ENCODE measurements around the gene CHMP6. TPM values are rescaled to one million over a fixed set of nuclear protein-coding genes. Genes with fewer than 3 reads are reported as not detected.

The CHMP6 gene
- polyA plus RNA-seq, 1 donor from 2014 or later = 35.1 TPM

GRCh38 chr17:81018044-81018802, 26.6 kb downstream of the CHMP6 start:
- no peak for TF ChIP-seq EP300 (conservative IDR thresholded peaks at IDR 0.05; ENCODE audit: poor library complexity, severe bottlenecking)
- TF ChIP-seq TAF1 (IDR thresholded peaks at IDR 0.05; ENCODE audit: low read depth) = no peak
- TF ChIP-seq MXI1 (conservative IDR thresholded peaks at IDR 0.05; ENCODE audit: poor library complexity, severe bottlenecking) = no peak
- no peak for TF ChIP-seq POLR2AphosphoS5 (IDR thresholded peaks at IDR 0.05)
- TF ChIP-seq RAD21 (conservative IDR thresholded peaks at IDR 0.05) = no peak
- TF ChIP-seq CTCF (IDR thresholded peaks at IDR 0.05; ENCODE audit: poor library complexity, severe bottlenecking) = no peak
- TF ChIP-seq REST (IDR thresholded peaks at IDR 0.05; ENCODE audit: borderline replicate concordance) = no peak
- no peak for TF ChIP-seq SMC3 (conservative IDR thresholded peaks at IDR 0.05; ENCODE audit: poor library complexity)
- TF ChIP-seq EZH2 (IDR thresholded peaks at IDR 0.05; ENCODE audit: borderline replicate concordance, insufficient read depth, low read length, poor library complexity, severe bottlenecking) = no peak
- Histone ChIP-seq H3F3A (ENCODE audit: insufficient read depth, low read length, poor library complexity, severe bottlenecking) (no peaks in the 10 kb centered on the region), H3K4me3 (ENCODE audit: low read length) (peak overlapping the region; percentile 32), H3K36me3 (ENCODE audit: insufficient read depth, low read length) (no peaks in the 10 kb centered on the region), H3K27ac (ENCODE audit: low read length) (no peak overlapping the region), H2AFZ (ENCODE audit: low read depth, low read length) (no peak overlapping the region), H3K79me2 (replicated peaks; ENCODE audit: insufficient read depth, low read length) (no peaks in the 10 kb centered on the region), H3K4me2 (ENCODE audit: low read length) (no peak overlapping the region), H4K20me1 (ENCODE audit: insufficient read depth) (no peaks in the 10 kb centered on the region), H3K27me3 (ENCODE audit: insufficient read depth, low read depth, low read length) (no peaks in the 10 kb centered on the region), H3K9me3 (ENCODE audit: low read length) (peaks cover 3% of the 10 kb centered on the region), H3K9me2 (ENCODE audit: insufficient read depth, low read length) (no peaks in the 10 kb centered on the region), H3K9ac (ENCODE audit: low read length) (no peak overlapping the region)

- Histone ChIP-seq H3K27ac (ENCODE audit: low read length) (no peak overlapping the region), H4K20me1 (ENCODE audit: insufficient read depth) (no peaks in the 10 kb centered on the region), H3K9ac (ENCODE audit: low read length) (no peak overlapping the region), H2AFZ (ENCODE audit: low read depth, low read length) (no peak overlapping the region), H3F3A (ENCODE audit: insufficient read depth, low read length, poor library complexity, severe bottlenecking) (no peaks in the 10 kb centered on the region), H3K79me2 (replicated peaks; ENCODE audit: insufficient read depth, low read length) (no peaks in the 10 kb centered on the region), H3K27me3 (ENCODE audit: insufficient read depth, low read depth, low read length) (no peaks in the 10 kb centered on the region), H3K4me2 (ENCODE audit: low read length) (no peak overlapping the region), H3K4me3 (ENCODE audit: low read length) (no peak overlapping the region), H3K9me2 (ENCODE audit: insufficient read depth, low read length) (no peaks in the 10 kb centered on the region), H3K9me3 (ENCODE audit: low read length) (peaks cover 3% of the 10 kb centered on the region), H3K36me3 (ENCODE audit: insufficient read depth, low read length) (no peaks in the 10 kb centered on the region)
- TF ChIP-seq SMC3 (conservative IDR thresholded peaks at IDR 0.05; ENCODE audit: poor library complexity) (no peak), EZH2 (IDR thresholded peaks at IDR 0.05; ENCODE audit: borderline replicate concordance, insufficient read depth, low read length, poor library complexity, severe bottlenecking) (no peak)
Observed at GRCh38 chr17:81019563-81020442, 28.2 kb downstream of the CHMP6 start.

Data from neural cell (in vitro differentiated cells).